Measurements from ENCODE around the gene GRID2IP. TPM values are rescaled to one million over a fixed set of nuclear protein-coding genes. Genes with fewer than 3 reads are reported as not detected.

GRID2IP gene
- total and polyA plus RNA-seq, 8 donors, result 0.47 to 1.00 (median 0.66) TPM

GRCh38 chr7:6559896-6560295 lies 8.6 kb upstream of the GRID2IP start:
- no peak for TF ChIP-seq CTCF (IDR thresholded peaks at IDR 0.05)
- 19 to 20% methylated on average over 3 of the region's 3 CpGs for WGBS, 2 donors
- FAIRE-seq (no peak), ATAC-seq (no peak), DNase-seq (no peak)
- intact Hi-C loops (cut with DNase I), result no loop called here
- Histone ChIP-seq H3K4me1 (no peaks in the 10 kb centered on the region), H3K4me3 (no peak overlapping the region), H3K36me3 (no peaks in the 10 kb centered on the region), H3K27ac (no peak overlapping the region), H3K9me3 (no peaks in the 10 kb centered on the region), H3K27me3 (no peaks in the 10 kb centered on the region)

GRCh38 chr7:6558837-6559236 lies 7.6 kb upstream of the GRID2IP start:
- WGBS, 2 donors, result 53 to 55% methylated on average over 6 of the region's 6 CpGs
- ATAC-seq (no peak), DNase-seq (no peak)

GRCh38 chr7:6556196-6556595 lies 4.9 kb upstream of the GRID2IP start:
- H3K36me3 ChIP-seq, result no peaks in the 10 kb centered on the region
- DNase-seq (no peak), FAIRE-seq (no peak), ATAC-seq (peak in 2 of 4 donors; percentile 11 to 36)
- TF ChIP-seq CTCF (IDR thresholded peaks at IDR 0.05), result no peak
- intact Hi-C loops (cut with DNase I), result no loop called here
- no peaks in the 10 kb centered on the region for H3K4me1 ChIP-seq
- H3K4me3 ChIP-seq, result no peak overlapping the region
- no peak overlapping the region for H3K27ac ChIP-seq
- 43 to 46% methylated on average over 6 of the region's 6 CpGs for WGBS, 2 donors
- H3K27me3 ChIP-seq, result no peaks in the 10 kb centered on the region
- H3K9me3 ChIP-seq, result no peaks in the 10 kb centered on the region

More at GRCh38 chr7:6558837-6559236, 7.6 kb upstream of the GRID2IP start:
- no peak overlapping the region for H3K27ac ChIP-seq
- intact Hi-C loops (cut with DNase I), result no loop called here
- no peak overlapping the region for H3K4me3 ChIP-seq
- H3K4me1 ChIP-seq, result no peaks in the 10 kb centered on the region
- H3K27me3 ChIP-seq, result no peaks in the 10 kb centered on the region
- TF ChIP-seq CTCF (IDR thresholded peaks at IDR 0.05), result no peak
- H3K9me3 ChIP-seq, result no peaks in the 10 kb centered on the region
- no peaks in the 10 kb centered on the region for H3K36me3 ChIP-seq
- FAIRE-seq, result no peak

GRCh38 chr7:6554848-6555247 lies 3.6 kb upstream of the GRID2IP start:
- no peak for TF ChIP-seq CTCF (IDR thresholded peaks at IDR 0.05)
- 71 to 81% methylated on average over 6 to 7 of the region's 7 CpGs for WGBS, 2 donors
- Histone ChIP-seq H3K9me3 (no peaks in the 10 kb centered on the region), H3K36me3 (no peaks in the 10 kb centered on the region), H3K27me3 (no peaks in the 10 kb centered on the region), H3K4me3 (no peak overlapping the region), H3K27ac (no peak overlapping the region), H3K4me1 (no peaks in the 10 kb centered on the region)
- no peak for ATAC-seq
- DNase-seq, result no peak
- intact Hi-C loops (cut with DNase I), result no loop called here
- FAIRE-seq, result no peak

- FAIRE-seq (no peak), ATAC-seq (no peak), DNase-seq (no peak)
- no peak for TF ChIP-seq CTCF (IDR thresholded peaks at IDR 0.05)
- Histone ChIP-seq H3K9me3 (no peaks in the 10 kb centered on the region), H3K4me3 (no peak overlapping the region), H3K36me3 (no peaks in the 10 kb centered on the region), H3K27me3 (no peaks in the 10 kb centered on the region), H3K4me1 (no peaks in the 10 kb centered on the region), H3K27ac (no peak overlapping the region)
- WGBS, 2 donors, result 58 to 63% methylated on average over 7 of the region's 7 CpGs
- intact Hi-C loops (cut with DNase I), result no loop called here
These were observed 2.3 kb upstream of the GRID2IP start for GRCh38 chr7:6553448-6554044.

All from pancreas (tissue), 10 donors.